Mesothelial cell of epicardium (in vitro differentiated cells): Measurements from ENCODE around the gene SLC23A2. TPM values are rescaled to one million over a fixed set of nuclear protein-coding genes. Genes with fewer than 3 reads are reported as not detected.
"Not testable (repeated sequence)": the region's sequence is repeated elsewhere in the genome, so short reads cannot be mapped to it uniquely, and the experiment has no call there.

ENCODE experiments used
- DNase-seq, 2 experiments: peaks; one replicate each; pipeline ENCODE4 v3.0.0; 2021; ENCODE audit warnings: low spot score in 2 of 2; ENCODE audit not compliant: unreplicated experiment in 2 of 2
- H3K27ac Mint-ChIP-seq: 2 replicates; pipeline ENCODE4 v1.8.0; 2021; ENCODE audit warnings: mixed read lengths
- H3K27me3 Mint-ChIP-seq: 2 replicates; pipeline ENCODE4 v1.8.0; 2021; ENCODE audit warnings: low read depth, mixed read lengths
- H3K36me3 Mint-ChIP-seq: 2 replicates; pipeline ENCODE4 v1.8.0; 2021; ENCODE audit warnings: mixed read lengths
- H3K4me1 Mint-ChIP-seq: 2 replicates; pipeline ENCODE4 v1.8.0; 2021; ENCODE audit warnings: mixed read lengths
- H3K4me3 Mint-ChIP-seq: 2 replicates; pipeline ENCODE4 v1.8.0; 2021; ENCODE audit warnings: mild to moderate bottlenecking, moderate library complexity, mixed read lengths
- H3K9me3 Mint-ChIP-seq: 2 replicates; pipeline ENCODE4 v1.8.0; 2021; ENCODE audit warnings: mixed read lengths
- total RNA-seq: library from RNA; stranded (reverse); gene quantifications from 3 replicates; pipeline ENCODE4 v1.2.1, GENCODE V29; 2021
- TF ChIP-seq, protein P1 (sequence below): fragments of 200-600 bp; sonication (generic); IDR thresholded peaks from one replicate; pipeline ENCODE4 v1.5.0; 2021; ENCODE audit warnings: antibody characterized with exemption; ENCODE audit not compliant: unreplicated experiment

SLC23A2 gene
- total RNA-seq, 1 donor from 2014 or later = 33.7 TPM

DNA sequence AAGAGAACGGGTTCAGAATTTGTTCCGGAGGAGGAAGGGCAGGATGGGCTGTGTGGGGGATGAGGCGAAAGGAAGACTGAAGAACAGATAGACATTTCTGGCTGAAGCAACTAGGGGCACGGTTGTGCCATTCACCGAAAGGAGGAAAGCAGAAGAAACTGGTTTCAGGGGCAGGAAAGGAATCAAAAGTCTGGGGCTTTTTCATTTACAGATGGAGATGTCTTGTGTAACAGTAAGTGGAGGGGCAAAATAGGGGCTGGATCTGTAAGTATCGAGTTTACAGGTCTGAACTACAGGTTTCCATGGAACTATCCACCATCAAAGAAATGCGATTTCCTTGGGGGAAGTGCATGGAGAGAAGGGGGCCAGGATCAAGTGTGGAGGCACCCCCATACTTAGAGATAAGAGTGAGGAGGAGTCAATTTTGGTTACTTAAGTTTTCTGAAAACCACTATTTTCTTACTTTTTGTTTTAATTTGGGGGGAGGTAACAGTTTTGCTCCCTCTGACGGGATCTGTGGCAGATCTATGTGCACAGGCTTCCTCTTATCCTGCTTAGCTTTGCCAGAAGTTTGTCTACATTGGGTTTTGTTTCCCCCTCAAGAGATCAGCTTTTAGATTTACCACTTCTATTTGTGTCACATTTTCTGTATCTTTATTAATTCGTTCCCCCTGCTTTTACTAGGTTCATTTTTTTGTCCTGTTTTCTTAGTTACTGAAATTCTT lies 120.1 kb downstream of the SLC23A2 start:
- Mint-ChIP-seq H3K27me3 (no peaks in the 10 kb centered on the region), H3K36me3 (peaks cover 19% of the 10 kb centered on the region), H3K4me1 (no peaks in the 10 kb centered on the region), H3K27ac (no peak overlapping the region), H3K9me3 (no peaks in the 10 kb centered on the region), H3K4me3 (no peak overlapping the region)
- DNase-seq = no peak
- TF ChIP-seq, protein P1, sequence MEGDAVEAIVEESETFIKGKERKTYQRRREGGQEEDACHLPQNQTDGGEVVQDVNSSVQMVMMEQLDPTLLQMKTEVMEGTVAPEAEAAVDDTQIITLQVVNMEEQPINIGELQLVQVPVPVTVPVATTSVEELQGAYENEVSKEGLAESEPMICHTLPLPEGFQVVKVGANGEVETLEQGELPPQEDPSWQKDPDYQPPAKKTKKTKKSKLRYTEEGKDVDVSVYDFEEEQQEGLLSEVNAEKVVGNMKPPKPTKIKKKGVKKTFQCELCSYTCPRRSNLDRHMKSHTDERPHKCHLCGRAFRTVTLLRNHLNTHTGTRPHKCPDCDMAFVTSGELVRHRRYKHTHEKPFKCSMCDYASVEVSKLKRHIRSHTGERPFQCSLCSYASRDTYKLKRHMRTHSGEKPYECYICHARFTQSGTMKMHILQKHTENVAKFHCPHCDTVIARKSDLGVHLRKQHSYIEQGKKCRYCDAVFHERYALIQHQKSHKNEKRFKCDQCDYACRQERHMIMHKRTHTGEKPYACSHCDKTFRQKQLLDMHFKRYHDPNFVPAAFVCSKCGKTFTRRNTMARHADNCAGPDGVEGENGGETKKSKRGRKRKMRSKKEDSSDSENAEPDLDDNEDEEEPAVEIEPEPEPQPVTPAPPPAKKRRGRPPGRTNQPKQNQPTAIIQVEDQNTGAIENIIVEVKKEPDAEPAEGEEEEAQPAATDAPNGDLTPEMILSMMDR = no peak

- DNase-seq = no peak
- Mint-ChIP-seq H3K36me3 (peaks cover 19% of the 10 kb centered on the region), H3K4me1 (no peaks in the 10 kb centered on the region), H3K27ac (no peak overlapping the region), H3K27me3 (no peaks in the 10 kb centered on the region), H3K9me3 (no peaks in the 10 kb centered on the region), H3K4me3 (no peak overlapping the region)
- TF ChIP-seq, protein P1 = no peak
Measured at GRCh38 chr20:4880051-4880450, 121.3 kb downstream of the SLC23A2 start.

DNA sequence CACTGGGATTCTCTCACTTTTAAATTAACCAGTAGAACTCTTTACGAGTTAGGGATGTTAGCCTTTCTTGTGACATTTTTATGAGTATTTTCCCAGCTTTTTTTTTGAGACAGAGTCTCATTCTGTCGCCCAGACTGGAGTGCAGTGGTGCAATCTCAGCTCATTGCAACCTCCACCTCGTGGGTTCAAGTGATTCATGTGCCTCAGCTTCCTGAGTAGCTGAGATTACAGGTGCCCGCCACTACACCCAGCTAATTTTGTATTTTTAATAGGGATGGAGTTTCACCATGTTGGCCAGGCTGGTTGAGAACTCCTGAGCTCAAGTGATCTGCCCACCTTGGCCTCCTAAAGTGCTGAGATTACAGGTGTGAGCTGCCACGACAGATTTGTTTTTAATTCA lies 123.2 kb downstream of the SLC23A2 start:
- not testable (repeated sequence) for DNase-seq, H3K4me1 Mint-ChIP-seq, H3K4me3 Mint-ChIP-seq, H3K9me3 Mint-ChIP-seq, H3K27me3 Mint-ChIP-seq, H3K27ac Mint-ChIP-seq
- H3K36me3 Mint-ChIP-seq = peaks cover 26% of the 10 kb centered on the region

DNA sequence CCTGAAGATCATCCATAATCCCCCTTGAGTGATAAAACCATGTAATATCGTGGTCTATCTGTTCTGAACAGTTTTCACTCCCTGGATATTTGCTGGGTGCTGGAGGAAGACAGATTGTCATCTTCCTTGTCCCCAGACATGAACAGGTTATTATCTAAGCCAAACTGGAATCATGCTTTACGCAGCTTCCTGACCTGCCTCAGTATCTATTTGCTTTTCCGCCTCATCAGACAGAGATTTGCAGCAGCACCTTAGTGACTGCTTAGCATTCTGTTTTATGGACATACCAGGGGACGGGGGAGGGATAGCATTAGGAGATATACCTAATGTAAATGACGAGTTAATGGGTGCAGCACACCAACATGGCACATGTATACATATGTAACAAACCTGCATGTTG lies 124.6 kb downstream of the SLC23A2 start:
- Mint-ChIP-seq H3K4me1 (no peaks in the 10 kb centered on the region), H3K9me3 (no peaks in the 10 kb centered on the region), H3K4me3 (no peak overlapping the region), H3K27me3 (no peaks in the 10 kb centered on the region), H3K27ac (no peak overlapping the region), H3K36me3 (peaks cover 28% of the 10 kb centered on the region)
- no peak for DNase-seq
- TF ChIP-seq, protein P1 = no peak

DNA sequence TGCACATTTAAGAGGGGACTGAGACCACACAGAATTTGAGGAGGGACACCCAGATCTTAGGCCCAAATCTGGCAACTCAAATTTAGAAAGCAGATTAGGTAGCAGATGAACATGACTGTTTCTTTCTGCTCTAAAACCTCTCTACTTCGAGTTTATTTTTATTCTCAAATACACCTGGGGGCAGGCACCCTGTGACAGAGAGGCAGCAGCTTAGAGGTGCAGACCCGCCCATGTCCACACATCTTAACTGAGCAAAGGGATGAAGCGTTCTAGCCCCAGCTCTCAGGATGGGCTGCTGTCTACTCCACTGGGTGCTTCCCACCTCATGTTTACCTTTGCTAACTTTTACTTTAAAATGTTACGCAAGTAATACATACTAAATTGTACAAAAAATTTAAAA lies 125.0 kb downstream of the SLC23A2 start:
- peaks cover 28% of the 10 kb centered on the region for H3K36me3 Mint-ChIP-seq
- no peaks in the 10 kb centered on the region for H3K27me3 Mint-ChIP-seq
- H3K4me1 Mint-ChIP-seq = no peaks in the 10 kb centered on the region
- no peak for DNase-seq
- no peaks in the 10 kb centered on the region for H3K9me3 Mint-ChIP-seq
- no peak overlapping the region for H3K27ac Mint-ChIP-seq
- TF ChIP-seq, protein P1 = no peak
- H3K4me3 Mint-ChIP-seq = no peak overlapping the region

GRCh38 chr20:4875578-4876067 lies 125.7 kb downstream of the SLC23A2 start:
- Mint-ChIP-seq H3K27me3 (no peaks in the 10 kb centered on the region), H3K4me1 (no peaks in the 10 kb centered on the region), H3K36me3 (peaks cover 27% of the 10 kb centered on the region), H3K27ac (no peak overlapping the region), H3K4me3 (no peak overlapping the region), H3K9me3 (no peaks in the 10 kb centered on the region)
- TF ChIP-seq, protein P1 = no peak
- DNase-seq = no peak
